ENCODE data around the gene CNNM4. TPM values are rescaled to one million over a fixed set of nuclear protein-coding genes. Genes with fewer than 3 reads are reported as not detected.

CNNM4 gene
- polyA plus RNA-seq, 3 donors: 12.6 to 16.7 (median 13.8) TPM

DNA sequence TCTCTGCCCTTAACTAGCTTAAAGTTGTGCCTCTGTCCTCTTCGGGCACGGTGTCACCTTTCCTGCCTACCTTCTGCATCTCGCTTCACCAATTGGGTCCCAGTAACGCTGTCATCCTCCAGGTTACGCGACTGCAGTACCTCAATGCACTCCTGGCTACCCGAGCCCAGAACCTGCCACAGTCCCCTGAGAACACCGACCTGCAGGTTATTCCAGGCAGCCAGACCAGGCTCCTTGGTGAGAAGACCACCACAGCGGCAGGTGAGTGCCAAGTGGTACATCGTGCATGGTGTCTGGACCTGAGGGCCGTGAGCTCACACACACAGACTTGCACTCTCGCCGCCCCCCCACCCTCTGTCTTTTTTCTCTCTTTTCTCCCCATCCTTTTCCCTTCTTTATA, 68.2 kb downstream of the CNNM4 start:
- no peak for DNase-seq

DNA sequence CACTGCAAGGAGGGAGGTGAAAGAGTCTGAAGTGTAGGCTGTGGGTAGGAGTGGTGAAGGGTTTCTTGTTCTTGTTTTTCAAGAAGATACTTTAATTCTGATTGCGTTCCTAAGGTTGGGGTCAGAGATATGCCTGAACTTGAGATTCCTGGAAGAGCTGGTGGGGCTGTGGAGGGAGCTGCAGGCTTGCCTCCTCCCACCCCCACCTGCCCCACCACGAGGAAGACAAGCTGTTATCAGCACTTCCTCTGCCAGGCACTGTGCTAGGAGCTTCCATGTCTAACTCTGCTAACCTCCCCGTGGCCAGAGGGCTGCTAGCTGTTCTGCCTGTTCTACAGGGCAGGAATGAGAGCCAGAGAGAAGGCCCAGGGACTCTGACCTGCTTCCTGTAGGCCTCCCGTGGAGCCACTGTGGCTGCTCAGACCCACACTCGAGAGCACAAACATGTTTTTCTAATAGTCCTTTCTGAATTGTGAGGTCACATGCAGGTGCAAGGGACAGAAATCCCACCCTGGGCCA, 69.4 kb downstream of the CNNM4 start:
- DNase-seq: no peak

- DNase-seq: no peak
These were observed 71.0 kb downstream of the CNNM4 start for GRCh38 chr2:96831679-96832078.

- no peak for DNase-seq
These were observed 71.7 kb downstream of the CNNM4 start for GRCh38 chr2:96832408-96832753.

DNA sequence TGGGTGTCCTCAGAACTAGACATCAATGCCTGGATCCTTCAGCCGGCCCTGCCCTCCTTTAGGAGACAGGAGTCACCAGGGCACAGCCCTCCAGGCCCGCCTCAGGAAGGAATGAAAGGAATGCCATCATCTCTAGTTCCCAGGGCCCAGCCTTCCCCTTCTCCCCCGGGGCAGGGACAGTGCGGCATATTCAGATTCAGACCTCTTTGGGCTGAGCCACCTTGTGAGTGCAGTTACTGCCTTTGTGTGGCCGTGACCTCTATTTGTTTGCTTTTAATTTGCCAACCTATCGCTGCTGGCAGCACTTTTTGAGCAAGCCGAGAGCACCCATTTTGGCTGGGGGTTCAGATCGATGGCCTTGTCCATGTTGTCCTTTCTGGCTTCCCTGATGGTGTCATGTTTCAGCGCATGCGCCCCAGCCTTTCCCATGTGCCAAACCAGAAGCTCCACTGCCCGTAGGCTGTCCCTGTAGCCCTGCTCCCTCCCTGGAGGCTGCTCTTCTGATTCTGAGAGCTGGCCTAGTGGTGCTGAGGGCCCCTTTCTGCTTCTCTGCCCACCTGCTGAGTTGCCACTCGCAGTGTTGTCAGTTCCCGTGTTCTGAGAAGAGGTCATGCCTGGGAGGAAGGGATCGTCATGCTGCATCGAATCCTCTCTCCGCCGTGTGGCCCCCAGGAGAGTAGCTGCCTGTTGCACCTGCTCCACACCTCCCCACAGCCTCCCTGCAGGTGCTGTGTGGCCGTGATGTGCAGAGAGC, 72.2 kb downstream of the CNNM4 start:
- peak; percentile 82 for DNase-seq

- no peak for DNase-seq
These were observed 75.1 kb downstream of the CNNM4 start for GRCh38 chr2:96835830-96836229.

DNA sequence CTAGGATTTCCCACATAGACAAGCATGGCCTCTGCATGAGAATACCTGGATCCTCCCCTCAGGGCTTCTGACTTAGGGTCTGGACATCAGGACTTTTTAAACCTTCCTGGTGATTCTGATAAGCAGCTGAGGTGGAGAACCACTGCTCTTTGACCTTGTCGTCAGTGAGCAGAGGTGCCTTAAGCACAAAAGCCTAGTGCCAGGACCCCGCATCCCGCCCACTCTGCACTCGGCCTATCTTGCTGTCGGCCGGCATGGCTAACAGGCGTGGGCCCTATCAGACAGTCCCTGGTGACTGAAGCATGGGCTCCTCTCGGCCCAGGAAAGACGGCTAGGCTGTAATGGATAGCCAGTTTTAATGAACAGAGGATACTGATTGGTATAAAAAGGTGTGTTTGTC, 76.9 kb downstream of the CNNM4 start:
- no peak for DNase-seq

DNA sequence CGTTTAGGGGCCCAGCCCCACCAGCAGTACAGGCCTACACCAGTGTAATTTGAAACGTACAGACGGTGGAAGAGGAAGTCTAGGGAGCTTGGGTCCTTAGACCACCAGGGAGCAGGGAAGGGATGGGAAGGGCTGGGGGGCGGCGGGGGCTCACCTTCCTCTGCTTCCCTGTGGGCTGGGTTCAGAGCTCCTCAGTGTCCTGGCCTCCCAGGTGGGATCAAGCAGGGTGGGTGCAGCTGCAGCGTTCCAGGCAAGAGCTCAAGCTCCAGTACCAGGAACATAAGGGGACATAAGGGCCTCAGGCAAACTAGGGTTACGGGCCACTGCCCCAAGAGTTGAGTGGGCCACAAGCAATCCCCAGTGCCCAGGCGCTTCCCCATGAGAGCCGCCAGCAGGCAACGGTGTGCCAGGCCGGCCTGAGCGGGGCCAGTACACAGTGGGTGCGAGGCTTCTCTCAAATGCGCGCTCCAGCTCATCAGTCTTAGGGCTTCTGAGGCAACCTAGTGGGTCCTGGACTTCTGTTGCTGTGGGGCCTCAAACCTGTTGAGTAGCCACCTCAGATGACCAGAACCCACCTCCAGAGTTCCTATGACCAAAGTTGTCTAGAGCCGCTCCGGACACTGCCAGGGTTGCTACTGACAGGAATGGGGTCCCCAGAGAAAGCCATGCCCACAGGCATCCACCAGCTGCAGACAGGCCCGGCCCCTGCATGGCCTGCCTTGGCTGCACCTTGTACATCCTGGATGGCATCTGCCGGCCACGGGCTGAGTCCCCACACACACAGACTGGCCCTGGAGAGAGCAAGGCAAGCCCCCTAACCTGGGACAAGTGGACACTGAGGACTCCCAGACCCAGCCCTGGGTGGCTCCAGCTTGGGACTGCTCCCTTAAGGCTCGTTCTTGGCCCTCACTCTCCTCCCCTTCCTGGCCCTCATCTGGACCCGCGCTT, 77.9 kb downstream of the CNNM4 start:
- DNase-seq: no peak

DNA sequence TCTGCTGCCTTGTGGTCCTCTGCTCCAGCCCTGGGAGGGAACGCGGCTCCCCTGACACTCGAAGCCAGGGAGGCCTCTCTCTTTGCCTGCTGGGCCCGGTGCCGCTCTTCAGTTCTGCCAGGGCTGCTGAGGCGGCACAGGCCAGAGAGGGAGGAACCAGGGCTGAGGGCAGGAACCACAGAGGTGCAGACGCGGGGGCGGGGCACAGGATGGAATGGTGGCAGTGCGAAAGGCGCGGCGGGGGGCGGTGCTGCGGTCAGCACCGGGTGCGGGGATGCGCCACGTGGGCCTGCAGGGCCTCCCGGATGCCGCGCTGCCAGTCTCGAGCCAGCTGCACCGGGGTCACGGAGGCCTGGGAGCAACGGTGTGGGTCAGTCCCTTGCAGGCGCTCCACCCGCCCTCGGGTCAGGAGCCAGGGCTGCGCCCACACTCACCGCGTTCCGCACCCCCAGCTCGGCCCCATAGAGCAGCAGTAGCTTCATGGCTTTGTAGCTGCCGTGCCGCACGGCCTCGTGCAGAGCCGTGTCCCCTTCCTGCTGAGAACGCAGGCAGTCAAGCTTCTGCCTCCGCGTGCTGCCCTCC, 78.7 kb downstream of the CNNM4 start:
- peak; percentile 68 for DNase-seq

GRCh38 chr2:96839875-96840850, 79.5 kb downstream of the CNNM4 start:
- DNase-seq: no peak

DNA sequence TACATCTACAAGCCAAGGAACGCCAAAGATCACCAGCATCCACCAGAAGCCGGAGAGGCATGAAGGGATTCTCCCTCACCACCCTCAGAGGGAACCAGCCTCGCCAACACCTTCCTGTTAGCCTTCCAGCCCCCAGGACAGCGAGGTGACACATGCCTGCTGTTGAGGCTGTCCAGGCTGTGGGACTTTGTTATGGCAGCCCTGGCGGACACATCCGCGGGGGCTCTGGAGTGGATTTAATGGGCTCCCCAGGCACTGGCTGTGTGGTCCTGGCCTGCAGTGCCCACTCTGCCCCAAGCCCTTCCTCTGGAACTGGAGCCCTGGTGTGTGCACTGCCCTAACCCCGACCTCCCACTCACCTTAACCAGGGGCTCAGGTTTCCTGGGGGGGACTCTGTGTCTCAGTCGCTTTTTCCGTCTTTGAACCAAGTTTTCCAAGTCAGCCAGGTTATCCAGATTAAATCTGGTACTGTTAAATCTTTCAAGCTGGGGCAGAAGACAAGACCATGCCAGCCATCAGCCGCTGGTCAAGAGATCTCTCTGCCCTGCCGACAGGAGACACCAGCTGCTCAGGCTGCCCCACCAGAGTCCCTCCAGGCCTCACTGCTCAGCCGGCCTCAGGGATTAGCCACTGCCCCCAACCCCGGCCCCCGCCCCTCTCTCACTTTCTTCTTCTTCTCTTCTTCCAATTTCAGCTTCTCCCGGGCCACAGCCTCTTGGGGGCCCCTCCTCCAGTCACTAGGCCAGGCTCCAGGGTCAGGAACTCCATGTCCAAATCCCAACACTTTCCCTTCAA, 81.2 kb downstream of the CNNM4 start:
- DNase-seq: no peak

DNA sequence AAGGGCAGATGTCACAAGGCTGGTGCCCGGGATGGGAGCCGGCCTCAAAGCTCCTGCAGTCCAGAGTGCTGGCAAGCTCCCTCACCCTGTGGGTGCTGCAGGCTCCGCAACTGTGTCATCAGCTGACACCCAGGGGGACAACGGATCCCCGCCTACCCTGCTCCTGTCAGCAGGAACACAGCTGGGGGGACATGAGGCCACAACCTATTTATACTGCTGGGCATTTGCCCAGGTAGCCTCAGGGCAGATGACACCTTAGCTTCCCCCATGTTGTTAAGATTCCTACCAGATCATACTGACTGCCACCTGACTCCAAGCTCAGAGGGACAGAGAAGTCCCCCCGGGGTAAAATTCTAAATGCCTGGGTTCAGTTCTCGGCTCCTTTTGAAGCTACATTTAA, 81.9 kb downstream of the CNNM4 start:
- no peak for DNase-seq

DNA sequence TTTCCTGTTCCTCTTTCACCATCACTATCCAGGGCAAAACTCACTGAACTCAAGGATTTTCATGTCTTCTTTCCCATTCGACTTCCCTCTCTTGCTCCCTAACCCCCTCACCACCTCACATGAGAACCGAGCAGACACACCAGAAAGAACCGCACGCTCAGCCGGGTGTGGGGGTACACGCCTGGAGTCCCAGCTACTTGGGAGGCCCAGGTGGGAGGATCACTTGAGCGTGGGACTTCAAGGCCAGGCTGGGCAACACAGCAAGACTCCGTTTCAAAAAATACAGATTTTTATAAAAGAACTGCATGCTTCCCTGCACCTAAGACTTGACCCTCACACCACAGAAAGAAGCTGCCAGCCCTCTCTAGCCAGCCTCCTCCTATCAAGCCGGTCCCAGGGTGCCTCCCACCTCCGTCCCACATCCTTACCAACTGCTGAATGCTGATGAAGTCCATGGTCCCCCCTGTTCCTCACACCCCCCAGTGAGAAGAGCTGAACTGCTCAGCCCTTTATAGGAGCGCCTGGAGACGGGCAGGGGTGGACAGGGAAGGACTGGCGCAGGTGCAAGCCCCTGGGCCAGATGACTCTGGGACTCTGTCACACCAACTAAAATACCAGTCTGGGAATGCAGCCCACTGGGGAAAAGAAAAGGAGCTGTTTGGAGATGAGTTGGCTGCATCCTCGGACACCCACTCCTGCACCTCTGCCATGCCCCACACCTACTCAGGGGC, 83.0 kb downstream of the CNNM4 start, which contains the start of gene ANKRD23:
ANKRD23 (minus strand) TSS at position 484 of the 731 bp plus-strand sequence; CDS start at position 455, 29 bp downstream.
- no peak for DNase-seq

DNA sequence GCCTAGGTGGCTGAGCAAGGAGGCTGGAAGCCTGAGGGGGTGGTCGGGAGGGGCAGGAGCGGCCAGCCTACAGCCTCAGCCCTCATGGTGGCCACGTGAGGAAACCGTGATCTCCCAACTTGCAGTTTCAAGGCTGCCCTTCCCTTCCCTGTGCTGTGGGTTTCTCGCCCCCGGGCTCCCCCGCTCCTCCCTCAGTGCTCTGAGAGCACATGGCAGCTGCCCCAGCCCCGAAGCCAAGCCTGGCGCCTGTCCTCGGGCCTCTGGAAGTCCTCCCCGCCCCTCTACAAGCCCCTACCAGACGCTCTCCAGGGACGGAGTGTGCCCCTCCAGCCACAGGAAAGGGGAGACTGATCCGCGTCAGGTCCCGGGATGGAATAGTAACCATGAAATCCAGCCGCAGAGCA, 83.7 kb downstream of the CNNM4 start:
- no peak for DNase-seq

DNA sequence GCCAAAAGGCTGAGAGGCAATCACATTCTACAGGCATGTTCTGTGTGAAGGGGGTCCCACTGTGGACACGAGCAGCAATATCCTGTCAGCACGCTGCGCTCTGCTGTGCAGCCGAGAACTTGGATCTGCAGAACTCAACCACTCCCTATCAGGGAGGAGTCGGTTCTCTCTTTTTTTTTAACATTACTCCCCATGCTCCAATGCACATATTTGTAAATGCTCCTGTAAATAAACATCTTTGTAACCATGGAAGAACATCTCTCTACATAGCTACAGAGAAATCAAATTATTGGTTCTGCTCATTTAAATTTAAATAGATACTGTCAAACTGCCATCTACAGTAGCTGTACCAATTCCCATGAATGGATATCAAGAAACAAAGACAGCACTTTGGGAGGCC, 86.1 kb downstream of the CNNM4 start:
- DNase-seq: no peak

GRCh38 chr2:96847586-96847985, 86.9 kb downstream of the CNNM4 start:
- no peak for DNase-seq

- DNase-seq: no peak
These were observed 87.6 kb downstream of the CNNM4 start for GRCh38 chr2:96848264-96848663.

DNA sequence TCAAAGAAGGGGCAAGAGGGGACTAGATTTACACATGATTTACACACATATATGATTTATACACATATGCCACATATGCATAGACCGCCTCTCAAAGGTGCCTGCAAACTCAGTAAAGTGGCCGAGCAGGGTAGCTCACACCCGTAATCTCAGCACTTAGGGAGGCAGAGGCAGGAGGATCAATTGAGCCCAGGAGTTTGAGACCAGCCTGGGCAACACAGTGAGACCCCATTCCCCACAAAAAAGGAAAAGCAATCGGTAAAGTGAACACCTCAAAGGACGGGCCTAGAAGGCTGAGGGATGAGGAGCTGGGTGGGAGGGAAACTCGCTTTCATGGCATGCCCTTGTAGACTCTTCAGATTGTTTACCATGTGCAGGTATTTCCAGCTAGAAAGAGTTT, 92.0 kb downstream of the CNNM4 start:
- no peak for DNase-seq

- DNase-seq: no peak
These were observed 92.6 kb downstream of the CNNM4 start for GRCh38 chr2:96853321-96853720.

Data from renal pelvis (tissue), 4 donors.